Endothelial cell of umbilical vein (primary cell): Measurements from ENCODE around the gene MBD4.

ENCODE experiments used
- EZH2 ChIP-seq: IDR thresholded peaks from 2 replicates; pipeline ENCODE4 v1.6.1; 2012; ENCODE audit warnings: borderline replicate concordance, low read depth, mild to moderate bottlenecking, moderate library complexity, low read length, inconsistent platforms; ENCODE audit not compliant: severe bottlenecking
- GATA2 ChIP-seq: IDR thresholded peaks from 2 replicates; pipeline ENCODE4 v1.7.0; 2011; ENCODE audit warnings: low read depth, mild to moderate bottlenecking, moderate library complexity, mixed read lengths, low read length; ENCODE audit not compliant: insufficient read length, insufficient read depth
- MYC ChIP-seq: IDR thresholded peaks from one replicate; pipeline ENCODE4 v1.6.1; 2011; ENCODE audit warnings: mild to moderate bottlenecking, low read depth, low read length
- POLR2AphosphoS5 ChIP-seq: IDR thresholded peaks from 2 replicates; pipeline ENCODE4 v1.6.1; 2012; ENCODE audit warnings: low read depth, mild to moderate bottlenecking, control low read depth, low read length, moderate library complexity; ENCODE audit not compliant: insufficient read depth
- TF ChIP-seq, protein P1 (sequence below), 2 donors: IDR thresholded peaks; 1 replicate in 1 of 2; 2 replicates in 1 of 2; pipeline ENCODE4 v1.5.1; 2011; ENCODE audit warnings: low read length in 2 of 2, mild to moderate bottlenecking in 2 of 2, moderate library complexity in 2 of 2, control low read depth in 1 of 2, inconsistent platforms in 1 of 2, low read depth in 1 of 2; ENCODE audit not compliant: insufficient read depth in 1 of 2; ENCODE audit errors: extremely low read depth in 1 of 2

DNA sequence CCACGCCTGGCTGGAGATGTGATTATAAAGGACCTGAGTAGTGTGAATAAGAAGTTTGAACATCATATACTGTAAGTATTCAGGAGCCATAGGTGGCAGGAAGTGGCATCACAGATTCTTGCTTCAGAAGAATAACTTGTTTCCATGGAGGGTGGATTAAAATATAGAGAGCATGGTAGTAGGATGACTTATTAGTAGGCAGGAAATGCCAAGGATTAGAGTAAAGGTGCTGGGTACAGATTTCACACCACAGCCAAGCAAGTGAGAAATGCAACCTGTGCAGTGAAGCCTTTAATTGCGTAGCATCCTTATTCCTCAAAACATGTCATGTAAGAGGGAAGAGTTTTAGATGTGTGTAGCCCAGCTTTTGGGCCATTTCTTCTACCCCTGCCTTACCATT lies 31.1 kb upstream of the MBD4 start:
- TF ChIP-seq POLR2AphosphoS5 (no peak), MYC (no peak), GATA2 (no peak), EZH2 (no peak)
- TF ChIP-seq, protein P1, sequence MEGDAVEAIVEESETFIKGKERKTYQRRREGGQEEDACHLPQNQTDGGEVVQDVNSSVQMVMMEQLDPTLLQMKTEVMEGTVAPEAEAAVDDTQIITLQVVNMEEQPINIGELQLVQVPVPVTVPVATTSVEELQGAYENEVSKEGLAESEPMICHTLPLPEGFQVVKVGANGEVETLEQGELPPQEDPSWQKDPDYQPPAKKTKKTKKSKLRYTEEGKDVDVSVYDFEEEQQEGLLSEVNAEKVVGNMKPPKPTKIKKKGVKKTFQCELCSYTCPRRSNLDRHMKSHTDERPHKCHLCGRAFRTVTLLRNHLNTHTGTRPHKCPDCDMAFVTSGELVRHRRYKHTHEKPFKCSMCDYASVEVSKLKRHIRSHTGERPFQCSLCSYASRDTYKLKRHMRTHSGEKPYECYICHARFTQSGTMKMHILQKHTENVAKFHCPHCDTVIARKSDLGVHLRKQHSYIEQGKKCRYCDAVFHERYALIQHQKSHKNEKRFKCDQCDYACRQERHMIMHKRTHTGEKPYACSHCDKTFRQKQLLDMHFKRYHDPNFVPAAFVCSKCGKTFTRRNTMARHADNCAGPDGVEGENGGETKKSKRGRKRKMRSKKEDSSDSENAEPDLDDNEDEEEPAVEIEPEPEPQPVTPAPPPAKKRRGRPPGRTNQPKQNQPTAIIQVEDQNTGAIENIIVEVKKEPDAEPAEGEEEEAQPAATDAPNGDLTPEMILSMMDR (IDR thresholded peaks at IDR 0.05; ENCODE audit: extremely low read depth in 1 of 2, insufficient read depth in 1 of 2, low read depth in 1 of 2, low read length in 2 of 2) = no peak
